Neural progenitor cell (in vitro differentiated cells): Measurements from ENCODE around the gene BMERB1. TPM values are rescaled to one million over a fixed set of nuclear protein-coding genes. Genes with fewer than 3 reads are reported as not detected.
"Not testable (repeated sequence)": the region's sequence is repeated elsewhere in the genome, so short reads cannot be mapped to it uniquely, and the experiment has no call there.

ENCODE experiments used
- DNase-seq: peaks from one replicate; pipeline ENCODE4 v3.0.0-alpha.2; 2016; ENCODE audit warnings: low spot score
- H2AFZ ChIP-seq: fragments of 200-600 bp; sonication (generic); replicated peaks from 2 replicates; pipeline ENCODE4 v1.6.1; 2016; ENCODE audit warnings: antibody characterized with exemption
- H3F3A ChIP-seq: fragments of 200-600 bp; sonication (generic); 2 replicates; pipeline ENCODE4 v1.6.1; 2016; ENCODE audit warnings: antibody characterized with exemption, low read depth
- H3K27ac ChIP-seq: fragments of 200-600 bp; sonication (generic); 2 replicates; pipeline ENCODE4 v1.5.1; 2016; ENCODE audit warnings: mild to moderate bottlenecking
- H3K27me3 ChIP-seq: fragments of 200-600 bp; sonication (generic); 2 replicates; pipeline ENCODE4 v1.6.1; 2016; ENCODE audit warnings: mild to moderate bottlenecking, moderate library complexity
- H3K36me3 ChIP-seq: fragments of 200-600 bp; sonication (generic); 2 replicates; pipeline ENCODE4 v1.5.1; 2016
- H3K4me1 ChIP-seq: fragments of 200-600 bp; sonication (generic); 2 replicates; pipeline ENCODE4 v1.6.1; 2016; ENCODE audit warnings: mixed run types
- H3K4me2 ChIP-seq: fragments of 200-600 bp; sonication (generic); 2 replicates; pipeline ENCODE4 v1.6.1; 2016
- H3K4me3 ChIP-seq: fragments of 200-600 bp; sonication (generic); 2 replicates; pipeline ENCODE4 v1.5.1; 2016
- H3K79me2 ChIP-seq: fragments of 200-600 bp; sonication (generic); 2 replicates; pipeline ENCODE4 v1.6.1; 2016; ENCODE audit warnings: low read depth
- H3K9ac ChIP-seq: fragments of 200-600 bp; sonication (generic); 2 replicates; pipeline ENCODE4 v1.6.1; 2016
- H3K9me3 ChIP-seq: fragments of 200-600 bp; sonication (generic); 2 replicates; pipeline ENCODE4 v1.5.1; 2016; ENCODE audit warnings: low read depth
- H4K20me1 ChIP-seq: fragments of 200-600 bp; sonication (generic); 2 replicates; pipeline ENCODE4 v1.6.1; 2016; ENCODE audit warnings: low read depth
- H3K27ac Mint-ChIP-seq: 3 replicates; pipeline ENCODE4 v1.8.0; 2021; ENCODE audit warnings: mixed read lengths
- H3K27me3 Mint-ChIP-seq: 2 replicates; pipeline ENCODE4 v1.8.0; 2022; ENCODE audit warnings: low read depth, mild to moderate bottlenecking, inconsistent platforms, moderate library complexity, mixed read lengths; ENCODE audit not compliant: insufficient read depth
- H3K36me3 Mint-ChIP-seq: 3 replicates; pipeline ENCODE4 v1.8.0; 2021; ENCODE audit warnings: mixed read lengths
- H3K4me1 Mint-ChIP-seq: 3 replicates; pipeline ENCODE4 v1.8.0; 2021; ENCODE audit warnings: mixed read lengths
- H3K4me3 Mint-ChIP-seq: 3 replicates; pipeline ENCODE4 v1.8.0; 2021; ENCODE audit warnings: mild to moderate bottlenecking, moderate library complexity, mixed read lengths
- H3K9me3 Mint-ChIP-seq: 3 replicates; pipeline ENCODE4 v1.8.0; 2020; ENCODE audit warnings: mixed read lengths
- CTCF ChIP-seq: fragments of 200-600 bp; sonication (generic); IDR thresholded peaks from 2 replicates; pipeline ENCODE4 v1.5.1; 2017; ENCODE audit warnings: antibody characterized with exemption, mild to moderate bottlenecking
- EZH2 ChIP-seq: fragments of 200-600 bp; sonication (generic); IDR thresholded peaks from 2 replicates; pipeline ENCODE4 v1.6.1; 2017; ENCODE audit warnings: antibody characterized with exemption, mild to moderate bottlenecking, moderate library complexity
- EZH2phosphoT487 ChIP-seq: fragments of 200-600 bp; sonication (generic); IDR thresholded peaks from 2 replicates; pipeline ENCODE4 v1.6.1; 2017; ENCODE audit warnings: antibody characterized with exemption
- total RNA-seq: library from RNA; depleted of rRNA; stranded (reverse); fragments of >200 nt; gene quantifications from 2 replicates; pipeline ENCODE4 v1.2.3, GENCODE V29; 2015; ENCODE audit warnings: low replicate concordance

BMERB1 gene
- total RNA-seq, 1 donor from 2014 or later: 39.0 TPM

GRCh38 chr16:15396948-15397594 is 37.3 kb upstream of the BMERB1 start:
- Histone ChIP-seq H3K4me3 (no peak overlapping the region), H3K79me2 (no peaks in the 10 kb centered on the region), H3K9me3 (no peaks in the 10 kb centered on the region), H4K20me1 (no peaks in the 10 kb centered on the region), H3K4me2 (no peak overlapping the region), H3F3A (no peaks in the 10 kb centered on the region), H3K9ac (no peak overlapping the region), H3K4me1 (no peaks in the 10 kb centered on the region), H2AFZ (no peak overlapping the region), H3K27ac (no peak overlapping the region), H3K36me3 (no peaks in the 10 kb centered on the region), H3K27me3 (peaks cover 13% of the 10 kb centered on the region)
- H3K9me3 Mint-ChIP-seq: no peaks in the 10 kb centered on the region
- TF ChIP-seq EZH2 (no peak), EZH2phosphoT487 (no peak), CTCF (no peak)
- no peak overlapping the region for H3K4me3 Mint-ChIP-seq
- DNase-seq: no peak
- H3K27me3 Mint-ChIP-seq: peaks cover 10% of the 10 kb centered on the region
- no peak overlapping the region for H3K27ac Mint-ChIP-seq
- H3K36me3 Mint-ChIP-seq: no peaks in the 10 kb centered on the region
- no peaks in the 10 kb centered on the region for H3K4me1 Mint-ChIP-seq

DNA sequence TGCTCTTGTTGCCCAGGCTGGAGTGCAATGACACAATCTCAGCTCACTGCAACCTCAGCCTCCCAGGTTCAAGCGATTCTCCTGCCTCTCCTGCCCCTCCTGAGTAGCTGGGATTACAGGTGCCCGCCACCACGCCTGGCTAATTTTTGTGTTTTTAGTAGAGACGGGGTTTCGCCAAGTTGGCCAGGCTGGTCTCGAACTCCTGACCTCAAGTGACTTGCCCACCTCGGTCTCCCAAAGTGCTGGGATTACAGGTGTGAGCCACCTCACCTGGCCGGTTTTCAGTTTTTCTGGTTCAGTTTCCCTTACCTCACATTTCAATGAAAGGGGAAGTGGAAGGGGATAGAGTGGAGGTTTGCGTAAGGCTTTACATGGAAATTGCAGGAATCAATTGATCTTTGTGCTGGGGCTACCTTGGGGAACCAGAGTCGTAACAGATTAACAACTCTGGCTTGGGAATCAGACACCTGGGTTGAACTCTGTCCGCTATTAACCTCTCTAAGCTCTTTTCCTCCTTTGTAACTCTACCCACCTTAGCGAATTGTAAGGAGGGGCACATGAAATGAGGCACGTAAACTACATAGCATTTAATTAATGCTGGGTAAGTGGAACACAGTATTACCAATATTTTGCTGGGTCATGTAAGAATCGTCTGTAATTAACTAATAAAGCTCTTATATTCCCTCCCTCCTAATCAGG is 35.6 kb upstream of the BMERB1 start:
- no peaks in the 10 kb centered on the region for H4K20me1 ChIP-seq
- no peak overlapping the region for H2AFZ ChIP-seq
- no peaks in the 10 kb centered on the region for H3F3A ChIP-seq
- peaks cover 11% of the 10 kb centered on the region for H3K27me3 Mint-ChIP-seq
- H3K4me2 ChIP-seq: no peak overlapping the region
- no peak overlapping the region for H3K27ac Mint-ChIP-seq
- H3K4me3 ChIP-seq: no peak overlapping the region
- H3K79me2 ChIP-seq: no peaks in the 10 kb centered on the region
- H3K9me3 Mint-ChIP-seq: no peaks in the 10 kb centered on the region
- no peaks in the 10 kb centered on the region for H3K36me3 ChIP-seq
- H3K9ac ChIP-seq: no peak overlapping the region
- DNase-seq: no peak
- no peaks in the 10 kb centered on the region for H3K9me3 ChIP-seq
- H3K4me1 Mint-ChIP-seq: no peaks in the 10 kb centered on the region
- H3K27me3 ChIP-seq: peaks cover 13% of the 10 kb centered on the region
- H3K4me1 ChIP-seq: no peaks in the 10 kb centered on the region
- no peak overlapping the region for H3K4me3 Mint-ChIP-seq
- TF ChIP-seq EZH2phosphoT487: no peak
- TF ChIP-seq EZH2: no peak
- no peak for TF ChIP-seq CTCF
- H3K36me3 Mint-ChIP-seq: no peaks in the 10 kb centered on the region
- no peak overlapping the region for H3K27ac ChIP-seq

DNA sequence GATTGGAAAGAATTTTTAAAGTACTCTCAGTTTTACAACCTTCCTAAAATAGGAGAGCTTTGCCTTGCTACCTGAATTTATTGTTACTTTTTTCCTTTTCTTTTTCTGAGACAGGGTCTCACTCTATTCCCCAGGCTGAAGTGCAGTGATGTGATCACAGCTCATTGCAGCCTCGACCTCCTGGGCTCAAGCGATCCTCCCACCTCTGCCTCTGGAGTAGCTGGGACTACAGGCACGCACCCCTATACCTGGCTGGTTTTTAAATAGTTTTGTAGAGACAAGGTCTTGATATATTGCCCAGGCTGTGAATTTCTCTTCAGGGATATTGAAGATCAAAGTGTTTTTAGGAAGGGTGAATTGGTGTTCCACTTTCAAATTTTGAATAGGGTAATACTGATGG is 35.1 kb upstream of the BMERB1 start:
- Histone ChIP-seq H4K20me1 (no peaks in the 10 kb centered on the region), H3K79me2 (no peaks in the 10 kb centered on the region), H3K4me3 (no peak overlapping the region), H3K9me3 (no peaks in the 10 kb centered on the region), H3K27ac (no peak overlapping the region), H3K4me2 (no peak overlapping the region), H2AFZ (no peak overlapping the region), H3K36me3 (no peaks in the 10 kb centered on the region), H3K9ac (no peak overlapping the region), H3F3A (no peaks in the 10 kb centered on the region), H3K4me1 (no peaks in the 10 kb centered on the region), H3K27me3 (peaks cover 13% of the 10 kb centered on the region)
- DNase-seq: no peak
- TF ChIP-seq CTCF: no peak
- TF ChIP-seq EZH2phosphoT487: no peak
- TF ChIP-seq EZH2: no peak
- Mint-ChIP-seq H3K4me1 (no peaks in the 10 kb centered on the region), H3K9me3 (no peaks in the 10 kb centered on the region), H3K27ac (no peak overlapping the region), H3K4me3 (no peak overlapping the region), H3K36me3 (no peaks in the 10 kb centered on the region), H3K27me3 (peaks cover 11% of the 10 kb centered on the region)

GRCh38 chr16:15400314-15400713 is 34.1 kb upstream of the BMERB1 start:
- not testable (repeated sequence) for H3K9ac ChIP-seq, H3K9me3 Mint-ChIP-seq, H4K20me1 ChIP-seq, DNase-seq, H3F3A ChIP-seq, H3K4me1 ChIP-seq, H3K27ac Mint-ChIP-seq, H3K4me3 Mint-ChIP-seq, H3K4me1 Mint-ChIP-seq, H3K4me2 ChIP-seq, H3K27me3 Mint-ChIP-seq, H2AFZ ChIP-seq, H3K36me3 ChIP-seq, H3K36me3 Mint-ChIP-seq, H3K27ac ChIP-seq, H3K9me3 ChIP-seq, H3K4me3 ChIP-seq, H3K79me2 ChIP-seq
- peaks cover 13% of the 10 kb centered on the region for H3K27me3 ChIP-seq
